GM12878 (cell line): ENCODE measurements around the gene PRSS27. TPM values are rescaled to one million over a fixed set of nuclear protein-coding genes. Genes with fewer than 3 reads are reported as not detected.
A peak's percentile ranks its signal among the peaks of the same experiment; 100 is the strongest.

Experiments used
- ATAC-seq: fragments of 200-7000 bp; cut with Tn5 transposase; 3 replicates; pipeline ENCODE4 v1.9.1; 2020; ENCODE audit warnings: mild to moderate bottlenecking, moderate library complexity
- BruUV-seq: library from RNA; stranded (reverse); fragments of 400-500 nt; replicated peaks from 2 replicates; lab custom pipeline; 2021; lab: Mats Ljungman, UMichigan
- CTCF ChIA-PET: fragments of 300-600 bp; sonication (Branson Sonifier 250); formaldehyde crosslinking; extraction: SDS; loops from one replicate; lab custom pipeline; 2021; ENCODE audit warnings: inconsistent platforms; lab: Yijun Ruan, JAX
- POLR2A ChIA-PET: fragments of 350-600 bp; formaldehyde crosslinking; extraction: SDS; loops from one replicate; lab custom pipeline; 2021; ENCODE audit warnings: inconsistent platforms; lab: Charles Lee
- RAD21 ChIA-PET: fragments of 300-600 bp; sonication (Branson Sonifier 250); formaldehyde crosslinking; loops from one replicate; lab custom pipeline; 2023; ENCODE audit warnings: antibody characterized with exemption; ENCODE audit not compliant: unreplicated experiment; lab: Charles Lee
- SMC1A ChIA-PET: fragments of 300-600 bp; sonication (Branson Sonifier 250); formaldehyde crosslinking; loops from one replicate; lab custom pipeline; 2023; ENCODE audit not compliant: unreplicated experiment, uncharacterized antibody; lab: Charles Lee
- DNase-seq: peaks from one replicate; pipeline ENCODE4 v3.0.0-alpha.2; 2011; ENCODE audit warnings: low read depth, low spot score
- FAIRE-seq: peaks from 3 replicates; lab custom pipeline; 2011; peaks lifted over from hg19 to GRCh38; lab: Jason Lieb, UNC
- H2AFZ ChIP-seq: 2 replicates; pipeline ENCODE4 v1.6.0; 2011; ENCODE audit warnings: low read depth, low read length, control low read depth; ENCODE audit not compliant: control insufficient read depth
- H3K27ac ChIP-seq: 2 replicates; pipeline ENCODE4 v1.5.1; 2011; ENCODE audit warnings: control low read depth; ENCODE audit not compliant: control insufficient read depth, insufficient read depth
- H3K27me3 ChIP-seq, 2 experiments: replicated peaks in 1 of 2; 2 replicates each; pipeline versions ENCODE4 v1.6.0 to v1.6.1; 2011; ENCODE audit warnings: low read length in 1 of 2; ENCODE audit not compliant: control insufficient read depth in 2 of 2, insufficient read depth in 2 of 2
- H3K36me3 ChIP-seq, 2 experiments: 2 replicates each; pipeline ENCODE4 v1.5.1; 2011; ENCODE audit warnings: low read length in 1 of 2; ENCODE audit not compliant: control insufficient read depth in 2 of 2, insufficient read depth in 2 of 2
- H3K4me1 ChIP-seq: 2 replicates; pipeline ENCODE4 v1.6.1; 2011; ENCODE audit warnings: mild to moderate bottlenecking, low read length, moderate library complexity, mixed read lengths; ENCODE audit not compliant: control insufficient read depth, insufficient read depth
- H3K4me2 ChIP-seq: 2 replicates; pipeline ENCODE4 v1.6.0; 2011; ENCODE audit warnings: control low read depth; ENCODE audit not compliant: control insufficient read depth, insufficient read depth
- H3K4me3 ChIP-seq: fragments of 200-600 bp; sonication (generic); 2 replicates; pipeline ENCODE4 v1.5.1; 2016
- H3K79me2 ChIP-seq: 2 replicates; pipeline ENCODE4 v1.6.0; 2011; ENCODE audit warnings: low read length; ENCODE audit not compliant: control insufficient read depth, insufficient read depth
- H3K9ac ChIP-seq: 2 replicates; pipeline ENCODE4 v1.8.0; 2011; ENCODE audit warnings: low read length, control low read depth, mixed read lengths; ENCODE audit not compliant: control insufficient read depth, insufficient read depth
- H3K9me3 ChIP-seq: replicated peaks from 3 replicates; pipeline ENCODE4 v1.5.1; 2011; ENCODE audit warnings: mild to moderate bottlenecking, low read length; ENCODE audit not compliant: control insufficient read depth, insufficient read depth
- H4K20me1 ChIP-seq: 2 replicates; pipeline ENCODE4 v1.6.0; 2011; ENCODE audit not compliant: control insufficient read depth, insufficient read depth
- CBX3 ChIP-seq: fragments of 200-600 bp; sonication (generic); IDR thresholded peaks from 2 replicates; pipeline ENCODE4 v1.6.1; 2016; ENCODE audit warnings: low read depth, borderline replicate concordance
- HCFC1 ChIP-seq: fragments of 150-350 bp; IDR thresholded peaks from 2 replicates; pipeline ENCODE4 v1.6.1; 2014; ENCODE audit warnings: low read length
- IRF5 ChIP-seq: fragments of 450-650 bp; IDR thresholded peaks from 2 replicates; pipeline ENCODE4 v1.6.1; 2017; ENCODE audit warnings: borderline replicate concordance
- NKRF ChIP-seq: fragments of 450-650 bp; conservative IDR thresholded peaks from 2 replicates; pipeline ENCODE4 v1.6.1; 2017; ENCODE audit warnings: mild to moderate bottlenecking, moderate library complexity
- POLR2A ChIP-seq: IDR thresholded peaks from 2 replicates; pipeline ENCODE4 v1.6.1; 2011; ENCODE audit warnings: low read depth, mild to moderate bottlenecking, low read length
- RAD51 ChIP-seq: fragments of 450-650 bp; IDR thresholded peaks from 2 replicates; pipeline ENCODE4 v1.6.1; 2016; ENCODE audit warnings: moderate library complexity, mild to moderate bottlenecking, inconsistent platforms
- SKIL ChIP-seq: fragments of 450-650 bp; IDR thresholded peaks from 2 replicates; pipeline ENCODE4 v1.6.1; 2017; ENCODE audit warnings: mild to moderate bottlenecking, low read depth, inconsistent platforms; ENCODE audit not compliant: poor library complexity, severe bottlenecking
- TARDBP ChIP-seq: IDR thresholded peaks from 2 replicates; pipeline ENCODE4 v1.6.1; 2016; ENCODE audit warnings: borderline replicate concordance
- TCF7 ChIP-seq: IDR thresholded peaks from 2 replicates; pipeline ENCODE4 v1.6.1; 2014; ENCODE audit warnings: antibody characterized with exemption, borderline replicate concordance
- ZNF274 ChIP-seq: IDR thresholded peaks from one replicate; pipeline ENCODE4 v1.8.0; 2011; ENCODE audit not compliant: insufficient read length, insufficient read depth
- WGBS: methylation state at CpG from one replicate; pipeline ENCODE4 v1.1.6; 2016; ENCODE audit warnings: low lambda C conversion rate; ENCODE audit not compliant: insufficient replicate concordance, insufficient coverage; ENCODE audit errors: missing lambda C conversion rate; 5-methylcytosine and 5-hydroxymethylcytosine counted together
- in situ Hi-C: fragments of 300-500 bp; cut with MboI; formaldehyde crosslinking; loops from 9 replicates; pipeline ENCODE4 v1.14.3; 2018; ENCODE audit warnings: mixed read lengths
- intact Hi-C: fragments of 100-400 bp; cut with micrococcal nuclease; formaldehyde crosslinking; loops from one replicate; pipeline ENCODE4 v1.14.2; 2022; ENCODE audit not compliant: unreplicated experiment
- polyA plus RNA-seq, 11 experiments: library from polyadenylated mRNA; depleted of rRNA in 4 of 11; unstranded in 6 of 11; stranded (reverse) in 5 of 11; fragments of >200 nt; fragmentation: Nextera tagmentation in 4 of 11; fragmentation: Illumina TruSeq in 1 of 11; extraction: Ambion mirVana in 4 of 11; extraction: Trizol in 1 of 11; gene quantifications; 1 replicate in 1 of 11; 2 replicates in 10 of 11; pipeline versions ENCODE4 v1.2.1 to v1.2.3, GENCODE V29; 2011 to 2016; ENCODE audit warnings: inconsistent platforms in 2 of 11, missing spikeins in 2 of 11, low read depth in 1 of 11
- total RNA-seq, 4 experiments: library from RNA; depleted of rRNA in 3 of 4; stranded (reverse); fragments of >200 nt in 3 of 4; fragmentation: Illumina TruSeq in 1 of 4; extraction: Trizol in 1 of 4; gene quantifications; 2 replicates each; pipeline versions ENCODE4 v1.2.1 to v1.2.3, GENCODE V29; 2013 to 2021

PRSS27 gene
- total and polyA plus RNA-seq, 10 of the 15 experiments (the other 5 are each of a cell fraction or from before 2014, with no cell fraction given), result 0.18 to 1.8 (median 0.51) TPM; not detected in 2

- Histone ChIP-seq H3K79me2 (no peaks in the 10 kb centered on the region), H3K4me1 (no peaks in the 10 kb centered on the region), H3K36me3 (no peaks in the 10 kb centered on the region), H3K9me3 (no peaks in the 10 kb centered on the region), H3K4me3 (no peak overlapping the region), H4K20me1 (no peaks in the 10 kb centered on the region; the same call in 1 of the 2 replicates), H3K9ac (no peak overlapping the region), H3K4me2 (no peak overlapping the region), H2AFZ (no peak overlapping the region), H3K27me3 (no peaks in the 10 kb centered on the region), H3K27ac (no peak overlapping the region)
- intact Hi-C loops, result no loop called here
- no peak for DNase-seq
- FAIRE-seq, result no peak
- no TSS peak for BruUV-seq
- ChIA-PET CTCF (no interaction called here), RAD21 (no interaction called here), POLR2A (interaction anchor here (0.5 kb wide), 1 partner anchor 202 kb away, joined by 3 read pairs; no protein-coding TSS in a partner anchor), SMC1A (no interaction called here)
- WGBS, result 31% methylated on average over 8 of the region's 8 CpGs
- TF ChIP-seq POLR2A (peak; percentile 30), TCF7 (no peak)
- in situ Hi-C loops, result no loop called here
- peak; percentile 62 for ATAC-seq
Observed at GRCh38 chr16:2739625-2740430, 19.8 kb upstream of the PRSS27 start.

- intact Hi-C loops (no loop called here), in situ Hi-C loops (no loop called here)
- Histone ChIP-seq H3K36me3 (no peaks in the 10 kb centered on the region), H3K27ac (no peak overlapping the region), H3K4me3 (no peak overlapping the region), H3K4me1 (no peaks in the 10 kb centered on the region), H2AFZ (no peak overlapping the region), H3K9me3 (no peaks in the 10 kb centered on the region), H3K27me3 (no peaks in the 10 kb centered on the region), H3K79me2 (no peaks in the 10 kb centered on the region), H3K4me2 (no peak overlapping the region), H4K20me1 (no peaks in the 10 kb centered on the region), H3K9ac (no peak overlapping the region)
- BruUV-seq, result no TSS peak
- SMC1A ChIA-PET, result no interaction called here
- POLR2A ChIA-PET, result no interaction called here
- CTCF ChIA-PET, result no interaction called here
- FAIRE-seq, result no peak
- DNase-seq, result no peak
- ATAC-seq, result no peak
- WGBS, result 30% methylated on average over 5 of the region's 5 CpGs
- RAD21 ChIA-PET, result no interaction called here
- no peak for TF ChIP-seq HCFC1
- no peak for TF ChIP-seq RAD51
- TF ChIP-seq SKIL, result no peak
- TF ChIP-seq NKRF, result no peak
- no peak for TF ChIP-seq TARDBP
- TF ChIP-seq CBX3, result no peak
- no peak for TF ChIP-seq IRF5
- TF ChIP-seq ZNF274, result no peak
Observed at GRCh38 chr16:2738615-2739014, 18.6 kb upstream of the PRSS27 start.
